GM21447 (cell line): ENCODE results near the gene ERCC4.
"Not testable (repeated sequence)": the region's sequence is repeated elsewhere in the genome, so short reads cannot be mapped to it uniquely, and the experiment has no call there.

ENCODE experiments used
- ATAC-seq: cut with Tn5 transposase; IDR thresholded peaks from one replicate; pipeline ENCODE4 v1.9.1; 2021; ENCODE audit not compliant: unreplicated experiment

The ERCC4 gene

DNA sequence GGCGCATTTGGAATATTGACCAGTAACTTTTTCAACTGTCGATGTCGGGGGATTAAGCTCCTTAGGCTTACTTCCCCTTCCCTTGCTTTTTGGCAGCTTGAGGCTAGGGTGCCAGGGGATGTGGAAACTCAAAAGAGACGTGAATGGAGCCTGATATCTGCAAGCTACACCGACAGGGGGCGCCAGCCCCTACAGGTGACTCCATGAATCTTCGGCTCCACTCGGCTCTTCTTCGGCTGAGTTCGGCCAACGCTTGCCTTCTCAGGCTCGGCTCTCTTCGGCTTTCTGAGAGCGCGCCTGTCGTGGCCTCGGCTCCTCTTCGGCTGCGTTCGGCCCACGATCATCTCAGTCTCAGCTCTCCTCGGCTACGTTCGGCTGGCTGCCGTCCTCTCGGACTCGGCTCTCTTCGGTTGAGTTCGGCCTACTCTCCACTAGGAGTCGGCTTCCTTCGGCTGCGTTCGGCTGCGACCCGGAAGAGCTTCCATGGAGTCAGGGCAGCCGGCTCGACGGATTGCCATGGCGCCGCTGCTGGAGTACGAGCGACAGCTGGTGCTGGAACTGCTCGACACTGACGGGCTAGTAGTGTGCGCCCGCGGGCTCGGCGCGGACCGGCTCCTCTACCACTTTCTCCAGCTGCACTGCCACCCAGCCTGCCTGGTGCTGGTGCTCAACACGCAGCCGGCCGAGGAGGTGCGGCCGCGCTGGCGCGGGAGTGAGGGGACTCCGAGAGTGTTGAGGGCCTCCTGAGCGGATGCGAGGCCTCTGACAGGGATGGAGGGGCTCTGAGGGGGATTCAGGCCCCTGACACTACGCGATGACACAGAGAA, at the start of gene ERCC4:
ERCC4 (plus strand) TSS at position 472 of the 827 bp plus-strand sequence; CDS start at position 484, 12 bp downstream.
- peak; percentile 96 for ATAC-seq

DNA sequence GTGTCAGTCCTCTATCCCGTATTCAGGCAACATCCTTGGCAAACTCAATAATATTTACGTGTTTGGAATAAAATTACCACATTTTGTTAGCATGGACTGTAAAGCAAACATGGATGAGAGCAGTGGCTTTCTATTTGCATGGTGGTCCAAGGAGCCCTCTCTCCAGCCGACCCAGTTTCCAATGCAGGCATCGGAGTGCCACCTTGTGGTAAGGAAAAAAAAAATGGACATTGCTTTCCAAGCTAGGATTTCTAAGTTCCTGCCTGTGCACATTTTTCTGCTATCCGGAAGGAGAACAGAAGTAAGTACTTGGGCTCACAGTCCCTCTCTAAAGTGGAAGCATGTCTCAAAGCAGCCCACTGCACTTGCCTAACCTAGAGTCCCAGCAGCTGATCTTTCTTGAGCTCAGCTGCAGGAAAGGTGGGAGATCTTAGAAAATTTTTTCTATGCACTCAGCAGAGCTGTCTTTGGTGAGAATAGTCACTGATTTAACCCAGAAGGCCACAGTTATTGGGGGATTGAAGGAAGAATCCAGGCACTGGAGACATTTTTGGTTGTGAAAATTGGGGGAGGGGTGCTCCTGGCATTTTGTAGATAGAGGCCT, 46.0 kb upstream of the ERCC4 start:
- no peak for ATAC-seq

DNA sequence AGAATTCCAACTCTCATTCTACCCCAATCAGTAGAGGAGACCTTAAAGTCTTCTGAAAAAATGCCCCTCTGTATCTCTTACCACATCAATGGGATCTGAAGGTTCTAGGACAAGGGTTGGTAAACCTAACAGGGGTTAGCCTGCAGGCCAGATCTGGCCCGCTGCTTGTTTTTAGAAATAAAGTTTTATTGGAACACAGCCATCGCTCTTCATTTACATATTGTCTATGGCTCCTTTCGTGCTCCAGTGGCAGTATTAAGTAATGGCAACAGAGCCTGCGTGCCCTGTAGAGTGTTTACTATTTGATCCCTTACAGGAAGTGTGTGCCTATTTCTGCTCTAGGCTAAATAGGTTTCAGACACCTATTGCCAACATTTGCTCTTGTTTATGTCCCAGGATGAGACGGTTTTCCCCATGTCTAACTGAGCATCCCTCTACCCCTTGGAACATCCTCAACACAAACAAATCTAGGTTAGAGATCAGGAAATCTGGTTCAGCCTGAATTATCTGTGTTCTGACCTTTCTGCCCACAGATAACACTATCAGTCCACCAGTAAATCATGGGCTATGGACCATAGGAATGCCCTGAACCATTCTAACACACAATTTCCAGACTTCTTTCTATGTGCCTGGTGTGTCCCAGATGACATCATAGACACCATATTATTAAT, 44.2 kb upstream of the ERCC4 start:
- no peak for ATAC-seq

DNA sequence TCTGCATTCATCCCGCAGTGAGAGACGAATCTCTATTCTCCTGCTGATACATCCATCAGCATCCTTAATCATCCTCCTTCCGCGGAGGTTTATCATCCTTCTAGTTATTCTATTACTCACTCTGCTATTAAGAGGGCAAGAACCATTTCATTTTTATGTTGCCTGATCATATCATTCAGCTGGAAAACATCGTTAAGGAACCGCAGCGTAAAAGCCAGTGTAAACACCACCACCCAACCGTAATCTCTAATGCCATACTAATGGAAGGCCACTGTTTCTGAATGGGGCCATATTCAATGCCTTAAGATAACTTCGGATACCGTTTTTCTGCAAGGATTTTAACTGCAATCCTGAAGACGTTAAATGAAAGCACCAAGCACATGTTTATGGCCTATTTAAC, 36.7 kb upstream of the ERCC4 start:
- no peak for ATAC-seq

DNA sequence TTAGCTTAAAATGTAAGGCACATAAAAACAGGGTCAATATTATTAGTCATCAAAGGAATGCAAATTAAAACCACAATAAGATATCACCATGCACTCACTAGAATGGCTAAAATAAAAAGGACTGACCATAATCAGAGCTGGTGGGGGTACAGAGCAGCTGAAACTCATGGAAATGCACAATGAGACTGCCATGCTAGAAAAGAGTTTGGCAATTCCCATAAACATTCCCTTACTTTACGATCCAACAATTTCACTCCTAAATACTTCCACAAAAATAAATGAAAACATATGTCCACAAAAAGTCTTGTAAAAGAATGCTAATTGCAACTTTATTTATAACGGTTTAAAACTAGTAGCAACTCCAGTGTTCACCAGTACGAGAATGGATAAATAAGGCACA, 36.1 kb upstream of the ERCC4 start:
- no peak for ATAC-seq

DNA sequence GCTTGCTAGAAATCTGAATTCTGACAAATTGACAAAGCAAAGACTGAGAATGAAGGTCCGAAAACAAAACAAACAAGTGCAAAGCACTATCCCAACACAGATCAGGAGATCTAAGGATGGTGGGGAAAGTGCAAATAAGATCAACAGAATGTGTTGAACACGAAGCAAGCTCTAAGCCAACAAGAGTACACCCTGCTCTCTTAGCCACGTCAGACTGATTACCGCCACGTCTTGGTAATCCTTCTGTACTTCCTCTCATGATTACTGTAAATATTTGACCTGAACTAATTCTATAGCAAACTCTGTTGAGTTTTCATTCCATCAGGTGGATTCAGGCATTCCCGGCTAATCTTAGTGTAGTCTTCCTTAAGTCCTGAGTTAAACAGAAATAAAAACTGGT, 34.3 kb upstream of the ERCC4 start:
- ATAC-seq = no peak

DNA sequence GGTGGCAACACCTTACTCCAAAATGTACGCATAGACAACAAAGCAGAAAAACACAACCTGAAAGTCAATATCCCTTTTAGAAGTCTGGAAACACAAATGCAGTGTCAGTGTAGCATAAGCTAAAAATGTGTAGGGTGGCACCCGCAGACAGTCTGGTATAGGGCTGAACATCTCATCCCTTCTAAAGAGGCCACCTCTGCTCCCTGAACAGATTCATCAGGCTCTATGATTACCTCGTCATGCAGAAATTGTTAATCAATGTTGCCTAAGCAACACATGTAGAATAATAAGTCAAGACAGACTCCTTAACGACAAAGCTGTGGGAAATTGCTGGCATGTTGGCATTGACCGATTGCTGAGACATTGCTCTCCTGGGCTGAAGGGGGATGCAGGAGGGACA, 33.3 kb upstream of the ERCC4 start:
- no peak for ATAC-seq

- ATAC-seq = not testable (repeated sequence)
Measured at GRCh38 chr16:13889323-13889722, 30.6 kb upstream of the ERCC4 start.

DNA sequence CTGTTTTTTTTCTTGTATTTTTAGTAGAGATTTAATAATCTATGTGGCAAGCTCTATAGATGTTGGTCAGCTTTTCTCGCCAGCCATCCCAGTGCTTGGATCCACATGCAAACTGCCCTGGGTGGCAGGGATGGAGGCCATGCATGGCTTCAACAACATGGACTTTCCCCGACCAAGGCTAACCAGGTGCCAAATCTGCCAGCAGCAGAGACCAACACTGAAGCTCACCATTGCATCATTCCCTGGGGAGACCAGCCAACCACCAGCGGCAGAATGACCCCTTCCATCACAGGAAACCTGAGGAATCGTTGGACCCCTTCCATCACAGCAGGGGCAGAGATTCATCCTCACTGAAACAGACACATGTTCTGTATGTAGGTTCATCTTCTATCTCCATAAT, 27.7 kb upstream of the ERCC4 start:
- ATAC-seq = no peak

DNA sequence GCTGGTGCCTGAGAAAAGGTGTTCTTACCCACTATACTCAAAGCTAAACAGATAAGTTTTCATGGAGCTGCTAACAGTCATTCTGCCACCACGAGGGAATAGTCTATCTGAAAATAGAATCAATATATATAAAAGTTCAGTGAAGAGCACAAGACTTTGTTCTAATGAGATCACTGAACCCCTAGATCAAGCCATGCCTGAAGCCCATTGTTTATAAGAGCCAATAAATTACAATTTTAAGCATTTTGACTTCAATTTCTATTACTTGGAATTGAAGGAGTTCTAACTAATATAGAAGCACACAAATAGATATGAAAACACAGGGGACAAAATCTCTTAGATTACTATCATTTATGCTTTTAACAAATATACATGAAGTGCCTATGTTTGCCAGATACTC, 24.4 kb upstream of the ERCC4 start:
- no peak for ATAC-seq

GRCh38 chr16:13896543-13897182, 23.3 kb upstream of the ERCC4 start:
- ATAC-seq = no peak

DNA sequence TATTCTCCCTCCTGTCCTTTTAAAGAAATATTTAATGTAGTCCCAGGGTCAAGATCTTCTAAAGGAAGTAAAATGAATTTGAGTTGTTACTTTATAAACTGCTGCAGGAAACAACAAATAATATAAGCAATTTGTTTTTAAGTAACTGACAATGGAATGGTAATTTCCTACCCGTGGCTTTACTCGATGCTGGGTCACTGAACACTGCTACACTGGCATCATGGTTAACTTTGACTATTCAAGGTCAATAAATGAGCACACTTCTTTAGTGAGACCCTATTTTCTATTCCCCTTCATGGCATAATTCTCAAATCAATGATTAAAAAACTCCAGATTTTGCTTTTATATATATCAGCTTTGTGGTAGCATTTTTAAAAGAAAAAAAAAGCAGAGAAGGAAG, 22.1 kb upstream of the ERCC4 start:
- no peak for ATAC-seq

GRCh38 chr16:13898233-13898632, 21.7 kb upstream of the ERCC4 start:
- ATAC-seq = no peak

GRCh38 chr16:13902052-13902451, 17.9 kb upstream of the ERCC4 start:
- no peak for ATAC-seq

- no peak for ATAC-seq
Measured at GRCh38 chr16:13902677-13903076, 17.3 kb upstream of the ERCC4 start.

DNA sequence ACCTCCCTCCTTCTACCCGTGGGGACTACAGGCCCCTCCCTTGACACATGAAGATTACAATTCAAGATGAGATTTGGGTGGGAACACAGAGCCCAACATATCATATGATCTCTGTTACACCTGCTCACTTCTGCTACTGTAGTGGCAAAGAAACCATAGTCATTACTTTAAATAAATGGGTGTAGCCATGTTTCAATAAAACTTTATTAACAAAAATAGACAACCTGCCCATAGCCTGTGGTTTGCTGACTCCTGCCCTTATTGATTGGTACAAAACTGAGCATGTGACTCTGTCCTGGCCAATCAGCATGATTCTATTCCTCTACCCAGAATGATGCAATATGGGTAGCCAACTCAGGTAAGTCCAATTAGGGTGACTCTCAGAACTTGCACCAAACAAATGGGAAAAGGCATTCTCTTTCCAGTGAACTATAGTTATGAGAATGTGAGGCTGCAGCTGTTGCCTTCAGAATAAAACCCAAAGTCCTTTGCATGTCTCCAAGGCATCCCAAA, 15.7 kb upstream of the ERCC4 start:
- no peak for ATAC-seq

DNA sequence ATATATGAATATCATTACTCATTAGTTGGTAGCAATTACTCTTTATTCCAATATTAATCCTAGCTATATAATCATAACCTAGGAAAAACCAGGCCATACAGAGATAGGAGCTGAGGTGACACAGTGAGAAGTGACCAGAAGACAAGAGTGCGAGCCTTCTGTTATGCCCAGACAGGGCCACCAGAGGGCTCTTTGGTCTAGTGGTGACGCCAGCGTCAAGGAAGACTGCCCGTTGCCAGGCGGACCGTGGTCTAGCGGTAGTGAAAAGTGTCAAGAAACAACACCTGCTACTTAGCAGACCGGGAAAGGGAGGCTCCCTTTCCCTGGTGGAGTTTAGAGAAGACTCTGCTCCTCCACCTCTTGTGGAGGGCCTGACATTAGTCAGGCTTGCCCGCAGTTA, 15.1 kb upstream of the ERCC4 start:
- not testable (repeated sequence) for ATAC-seq

- ATAC-seq = no peak
Measured at GRCh38 chr16:13906168-13907089, 13.5 kb upstream of the ERCC4 start.

DNA sequence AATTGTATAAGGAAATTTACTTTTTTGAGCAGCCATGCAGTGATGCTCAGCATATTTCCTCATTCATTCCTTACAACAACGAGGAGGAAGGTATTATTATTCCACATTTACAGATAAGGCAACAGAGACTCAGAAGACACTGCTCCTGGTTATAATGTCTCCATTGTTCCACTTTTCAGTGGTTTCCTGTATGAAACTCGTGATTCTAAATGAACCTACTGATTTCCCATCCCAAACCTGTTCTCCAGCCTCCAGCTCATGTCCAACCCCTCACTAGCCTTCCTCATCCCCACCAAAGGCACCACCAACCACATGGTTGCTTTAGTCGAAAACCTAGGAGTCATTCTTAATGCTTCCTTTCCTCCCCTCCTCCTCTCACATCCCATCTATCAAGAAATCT, 12.5 kb upstream of the ERCC4 start:
- no peak for ATAC-seq

DNA sequence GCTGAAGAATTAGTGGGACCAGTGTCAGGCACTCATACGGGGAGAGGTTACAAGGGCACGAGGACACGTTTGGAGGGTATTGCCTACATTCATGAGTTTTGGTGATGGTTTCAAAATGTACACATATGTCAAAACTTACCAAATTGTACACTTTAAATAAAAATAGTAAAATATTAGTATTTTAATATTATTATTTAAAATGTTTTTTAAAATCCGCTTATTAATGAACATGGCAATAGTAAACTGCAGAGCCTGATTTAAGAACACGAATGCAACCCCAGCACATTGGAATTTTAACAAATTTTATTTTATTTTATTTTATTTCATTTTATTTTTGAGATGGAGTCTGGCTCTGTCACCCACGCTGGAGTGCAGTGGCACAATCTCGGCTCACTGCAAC, 10.9 kb upstream of the ERCC4 start:
- no peak for ATAC-seq
